ENCODE measurements around the gene NR2F1-AS1.

The NR2F1-AS1 gene

GRCh38 chr5:93588352-93589151 is 7.5 kb upstream of the NR2F1-AS1 start:
- H3K4me3 ChIP-seq (ENCODE audit: low read length), result no peak overlapping the region
- no peak for DNase-seq (ENCODE audit: low read depth)
- TF ChIP-seq CTCF (IDR thresholded peaks at IDR 0.05; ENCODE audit: insufficient read depth, low read depth, low read length, missing control alignments), result no peak

DNA sequence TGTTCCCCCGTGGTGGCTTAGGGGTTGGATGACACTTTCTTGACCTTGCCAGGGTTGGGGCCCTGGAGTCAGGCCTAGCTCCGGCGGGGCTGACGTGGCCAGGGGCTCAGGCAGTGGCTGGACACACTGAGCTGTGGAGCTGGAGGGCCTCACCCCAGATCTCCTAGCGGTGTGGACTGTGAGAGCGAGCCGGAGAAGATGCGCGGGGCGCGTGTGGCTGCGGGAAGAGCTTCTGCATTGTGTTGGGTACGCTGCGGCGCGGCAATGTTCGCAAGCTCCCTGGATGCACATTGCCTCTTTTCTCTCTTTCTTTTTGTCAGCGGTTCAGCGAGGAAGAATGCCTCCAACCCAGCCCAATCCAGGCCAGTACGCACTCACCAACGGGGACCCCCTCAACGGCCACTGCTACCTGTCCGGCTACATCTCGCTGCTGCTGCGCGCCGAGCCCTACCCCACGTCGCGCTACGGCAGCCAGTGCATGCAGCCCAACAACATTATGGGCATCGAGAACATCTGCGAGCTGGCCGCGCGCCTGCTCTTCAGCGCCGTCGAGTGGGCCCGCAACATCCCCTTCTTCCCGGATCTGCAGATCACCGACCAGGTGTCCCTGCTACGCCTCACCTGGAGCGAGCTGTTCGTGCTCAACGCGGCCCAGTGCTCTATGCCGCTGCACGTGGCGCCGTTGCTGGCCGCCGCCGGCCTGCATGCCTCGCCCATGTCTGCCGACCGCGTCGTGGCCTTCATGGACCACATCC is 6.8 kb upstream of the NR2F1-AS1 start:
- DNase-seq (ENCODE audit: low read depth), result no peak
- no peak overlapping the region for H3K4me3 ChIP-seq (ENCODE audit: low read length)
- TF ChIP-seq CTCF (IDR thresholded peaks at IDR 0.05; ENCODE audit: insufficient read depth, low read depth, low read length, missing control alignments), result no peak

DNA sequence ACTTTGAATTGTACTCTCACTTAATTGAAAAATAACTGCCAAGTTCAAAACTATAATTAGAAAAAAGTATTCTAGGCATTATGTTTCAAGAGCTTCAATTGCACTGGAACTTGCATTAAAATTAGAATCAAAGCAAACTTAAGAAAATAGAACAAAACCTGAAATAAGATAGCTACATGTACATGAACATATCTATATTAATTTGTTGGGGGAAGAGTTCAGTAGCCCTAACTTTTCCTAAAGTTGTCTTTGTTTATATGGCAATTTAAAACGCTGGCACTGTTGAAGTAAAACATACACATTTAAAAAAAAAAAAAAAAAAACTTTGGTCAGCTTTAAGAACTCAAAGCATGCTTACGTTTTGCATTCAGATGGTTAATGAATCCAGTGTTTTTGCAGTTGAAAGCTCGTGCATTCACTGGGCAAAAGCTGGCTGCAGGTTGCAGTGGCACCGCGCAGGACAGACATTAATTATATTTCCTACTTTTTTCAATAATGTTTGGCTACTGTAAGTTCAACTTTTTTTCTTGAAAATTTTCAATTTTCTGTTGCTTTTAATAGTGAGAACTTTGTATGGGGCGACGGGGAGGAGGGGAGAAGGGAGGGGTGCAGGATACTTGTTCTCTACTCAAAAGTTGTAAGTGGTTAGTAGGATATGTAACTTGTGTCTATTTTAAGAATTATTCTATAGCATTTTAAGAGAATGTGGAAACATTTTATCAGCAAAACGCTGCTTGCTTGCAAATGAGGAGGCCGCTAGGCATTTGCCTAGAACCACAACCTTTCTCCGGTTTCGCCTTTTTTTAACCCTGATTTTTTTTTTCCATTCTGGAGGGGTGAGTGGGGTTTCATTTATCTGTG is 5.9 kb upstream of the NR2F1-AS1 start:
- no peak for DNase-seq (ENCODE audit: low read depth)
- no peak for TF ChIP-seq CTCF (IDR thresholded peaks at IDR 0.05; ENCODE audit: insufficient read depth, low read depth, low read length, missing control alignments)
- no peak overlapping the region for H3K4me3 ChIP-seq (ENCODE audit: low read length)

- no peak overlapping the region for H3K4me3 ChIP-seq (ENCODE audit: low read length)
- TF ChIP-seq CTCF (IDR thresholded peaks at IDR 0.05; ENCODE audit: insufficient read depth, low read depth, low read length, missing control alignments), result no peak
- DNase-seq (ENCODE audit: low read depth), result no peak
Observed at GRCh38 chr5:93585767-93586385, 4.9 kb upstream of the NR2F1-AS1 start.

GRCh38 chr5:93585041-93585766 is 4.2 kb upstream of the NR2F1-AS1 start:
- DNase-seq (ENCODE audit: low read depth), result peak; percentile 33
- peak overlapping the region; percentile 25 for H3K4me3 ChIP-seq (ENCODE audit: low read length)
- TF ChIP-seq CTCF (IDR thresholded peaks at IDR 0.05; ENCODE audit: insufficient read depth, low read depth, low read length, missing control alignments), result no peak

DNA sequence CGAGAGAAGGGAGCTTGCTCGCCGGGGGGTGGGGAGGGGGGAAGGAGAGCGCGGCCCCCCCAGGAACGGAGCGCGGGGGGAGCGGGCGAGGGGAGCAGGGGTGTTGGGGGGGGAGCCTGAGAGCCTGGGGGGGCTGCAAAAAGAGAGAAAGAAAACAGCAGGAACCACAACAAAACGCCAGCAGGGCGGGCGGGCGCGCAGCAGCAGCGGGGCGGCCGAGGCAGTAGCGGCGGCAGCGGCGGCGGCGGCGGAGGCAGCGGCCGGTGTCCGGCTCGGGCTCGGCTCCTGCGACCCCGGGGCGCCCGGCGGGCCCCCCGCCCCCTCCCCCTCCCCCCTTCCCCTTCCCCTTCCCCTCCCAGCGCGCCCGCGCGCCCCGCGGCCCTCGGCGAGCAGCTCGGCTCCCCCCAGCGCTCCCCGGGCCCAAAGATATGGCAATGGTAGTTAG is 3.6 kb upstream of the NR2F1-AS1 start:
- no peak overlapping the region for H3K4me3 ChIP-seq (ENCODE audit: low read length)
- no peak for DNase-seq (ENCODE audit: low read depth)
- TF ChIP-seq CTCF (IDR thresholded peaks at IDR 0.05; ENCODE audit: insufficient read depth, low read depth, low read length, missing control alignments), result no peak
